Pancreas (tissue), 10 donors: Measurements from ENCODE around the gene OR51G2. TPM values are rescaled to one million over a fixed set of nuclear protein-coding genes. Genes with fewer than 3 reads are reported as not detected.

Experiments used
- ATAC-seq, 4 donors: fragments of 200-7000 bp; cut with Tn5 transposase; one replicate each; pipeline versions ENCODE4 v1.8.0 to v1.9.1; 2020; ENCODE audit warnings: mild to moderate bottlenecking in 4 of 4, moderate library complexity in 4 of 4
- DNase-seq, 6 donors: peaks; one replicate each; pipeline ENCODE4 v3.0.0-alpha.2; 2020
- FAIRE-seq: peaks from 2 replicates; lab custom pipeline; 2012; peaks lifted over from hg19 to GRCh38; lab: Jason Lieb, UNC
- H3K27ac ChIP-seq, 4 donors: fragments of 200-600 bp; sonication (generic); 1 replicate in 3 of 4; 2 replicates in 1 of 4; pipeline versions ENCODE4 v1.5.0 to v1.8.0; 2020
- H3K27me3 ChIP-seq, 4 donors: fragments of 200-600 bp; one replicate each; pipeline ENCODE4 v1.8.0; 2021
- H3K36me3 ChIP-seq, 3 donors: fragments of 200-600 bp; sonication (generic) in 1 of 3; one replicate each; pipeline versions ENCODE4 v1.5.0 to v1.8.0; 2020 to 2021
- H3K4me1 ChIP-seq, 3 donors: fragments of 200-600 bp; one replicate each; pipeline ENCODE4 v1.8.0; 2021
- H3K4me3 ChIP-seq, 4 donors: fragments of 200-600 bp; sonication (generic) in 2 of 4; one replicate each; pipeline versions ENCODE4 v1.5.0 to v1.8.0; 2020 to 2021
- H3K9me3 ChIP-seq, 4 donors: fragments of 200-600 bp; one replicate each; pipeline ENCODE4 v1.8.0; 2021
- WGBS, 2 donors: extraction: QIAGEN DNeasy Blood & Tissue Kit; methylation state at CpG; one replicate each; pipeline ENCODE4 v1.1.7; 2013; 5-methylcytosine and 5-hydroxymethylcytosine counted together
- intact Hi-C, 3 donors: fragments of 100-400 bp; cut with DNase I; formaldehyde crosslinking; loops; one replicate each; pipeline versions ENCODE4 v1.11.1 to v1.14.2; 2022
- polyA plus RNA-seq, 2 donors: library from polyadenylated mRNA; stranded (reverse); fragments of 200-250 nt; gene quantifications; one replicate each; pipeline ENCODE4 v1.2.3, GENCODE V29; 2013
- total RNA-seq, 6 donors: library from RNA; stranded (reverse); fragmentation: NEBNext Ultra II Directional in 4 of 6; extraction: Animal tissue kit (Norgen Biotek cat#: 25700) in 4 of 6; gene quantifications; one replicate each; pipeline versions ENCODE4 v1.2.1 to v1.2.4, GENCODE V29; 2021 to 2023
- TF ChIP-seq, protein P1 (sequence below), 4 donors: fragments of 200-600 bp; sonication (generic) in 3 of 4; IDR thresholded peaks; one replicate each; pipeline versions ENCODE4 v1.5.0 to v1.8.0; 2021; ENCODE audit warnings: antibody characterized with exemption in 4 of 4
- donor health status: healthy with polysubstance abuse.
- donor health status: DM: no; HTN: no; CAD: no; lungs with moderate emphysema.
- donor health status: DM: no; HTN: no; CAD: no.
- donor health status: control.
- donor health status: control.
- donor health status: Bipolar disorder and iron deficiency.
- donor health status: DM: yes; HTN: yes; CAD: no.
- donor health status: DM: no; HTN: no; CAD: no.
- donor health status: DM: no; HTN: no; CAD: no.
- donor health status: DM: yes; HTN: yes; CAD: no.

The OR51G2 gene
- total and polyA plus RNA-seq, 8 donors: not detected

- TF ChIP-seq, protein P1, sequence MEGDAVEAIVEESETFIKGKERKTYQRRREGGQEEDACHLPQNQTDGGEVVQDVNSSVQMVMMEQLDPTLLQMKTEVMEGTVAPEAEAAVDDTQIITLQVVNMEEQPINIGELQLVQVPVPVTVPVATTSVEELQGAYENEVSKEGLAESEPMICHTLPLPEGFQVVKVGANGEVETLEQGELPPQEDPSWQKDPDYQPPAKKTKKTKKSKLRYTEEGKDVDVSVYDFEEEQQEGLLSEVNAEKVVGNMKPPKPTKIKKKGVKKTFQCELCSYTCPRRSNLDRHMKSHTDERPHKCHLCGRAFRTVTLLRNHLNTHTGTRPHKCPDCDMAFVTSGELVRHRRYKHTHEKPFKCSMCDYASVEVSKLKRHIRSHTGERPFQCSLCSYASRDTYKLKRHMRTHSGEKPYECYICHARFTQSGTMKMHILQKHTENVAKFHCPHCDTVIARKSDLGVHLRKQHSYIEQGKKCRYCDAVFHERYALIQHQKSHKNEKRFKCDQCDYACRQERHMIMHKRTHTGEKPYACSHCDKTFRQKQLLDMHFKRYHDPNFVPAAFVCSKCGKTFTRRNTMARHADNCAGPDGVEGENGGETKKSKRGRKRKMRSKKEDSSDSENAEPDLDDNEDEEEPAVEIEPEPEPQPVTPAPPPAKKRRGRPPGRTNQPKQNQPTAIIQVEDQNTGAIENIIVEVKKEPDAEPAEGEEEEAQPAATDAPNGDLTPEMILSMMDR (IDR thresholded peaks at IDR 0.05): no peak
- Histone ChIP-seq H3K36me3 (no peaks in the 10 kb centered on the region), H3K4me3 (no peak within 1 kb of the TSS), H3K9me3 (no peaks in the 10 kb centered on the region), H3K27ac (no peak within 1 kb of the TSS), H3K27me3 (no peaks in the 10 kb centered on the region), H3K4me1 (no peaks in the 10 kb centered on the region)
- DNase-seq (no peak), FAIRE-seq (no peak), ATAC-seq (no peak)
- intact Hi-C loops: no loop called here
Observed at GRCh38 chr11:4947505-4947904, 28.4 kb upstream of the OR51G2 start, which contains the start of gene OR51A4. OR51A4 (minus strand) TSS chr11:4947605; CDS start chr11:4947100, 505 bp downstream.

DNA sequence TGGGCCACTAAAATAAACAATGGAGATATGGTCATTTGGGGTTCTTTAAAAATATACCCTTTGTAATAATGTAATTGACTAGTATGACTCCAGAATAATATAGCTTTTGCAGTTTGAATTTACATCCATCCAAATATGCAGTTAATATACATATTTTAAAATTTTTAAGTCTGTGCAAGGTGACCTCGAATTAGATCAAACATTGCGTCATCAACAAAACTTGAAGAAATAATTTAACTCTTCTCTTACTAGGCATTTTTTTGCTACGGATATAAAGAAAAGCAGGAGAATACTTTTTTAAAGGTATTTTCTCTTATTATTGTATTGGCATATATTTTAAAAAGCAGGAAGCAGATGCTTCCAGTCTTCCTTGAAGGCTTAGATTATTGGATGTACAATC, 17.6 kb upstream of the OR51G2 start:
- no peaks in the 10 kb centered on the region for H3K36me3 ChIP-seq
- FAIRE-seq: no peak
- no peaks in the 10 kb centered on the region for H3K27me3 ChIP-seq
- H3K4me3 ChIP-seq: no peak overlapping the region
- intact Hi-C loops: no loop called here
- DNase-seq: no peak
- H3K9me3 ChIP-seq: no peaks in the 10 kb centered on the region
- H3K27ac ChIP-seq: no peak overlapping the region
- ATAC-seq: no peak
- no peaks in the 10 kb centered on the region for H3K4me1 ChIP-seq
- WGBS, 2 donors: 44 to 45% methylated on average over 3 of the region's 3 CpGs
- TF ChIP-seq, protein P1 (IDR thresholded peaks at IDR 0.05): no peak

DNA sequence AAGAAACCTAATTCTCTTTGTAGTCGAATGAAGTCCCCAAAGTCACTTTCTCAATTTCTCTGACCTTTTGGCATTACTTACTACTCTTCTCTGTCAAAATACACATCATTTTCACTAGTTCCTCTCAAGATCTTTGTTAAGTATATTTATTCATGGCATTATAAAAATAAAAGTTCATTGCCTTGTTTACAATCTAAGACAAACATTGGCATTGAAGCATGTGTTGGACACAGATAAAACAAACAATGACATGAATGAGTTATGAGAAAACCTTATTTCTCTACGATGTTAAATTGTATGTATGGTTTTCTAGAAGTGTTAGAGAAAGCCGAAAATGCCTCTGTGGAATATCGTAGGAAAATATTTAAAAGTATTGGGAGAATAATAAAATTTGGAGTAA, 13.6 kb upstream of the OR51G2 start:
- TF ChIP-seq, protein P1 (IDR thresholded peaks at IDR 0.05): no peak
- H3K9me3 ChIP-seq: no peaks in the 10 kb centered on the region
- H3K4me3 ChIP-seq: no peak overlapping the region
- DNase-seq: no peak
- intact Hi-C loops: no loop called here
- no peak overlapping the region for H3K27ac ChIP-seq
- FAIRE-seq: no peak
- no peaks in the 10 kb centered on the region for H3K27me3 ChIP-seq
- 65 to 71% methylated on average over 4 of the region's 4 CpGs for WGBS, 2 donors
- no peaks in the 10 kb centered on the region for H3K4me1 ChIP-seq
- ATAC-seq: no peak
- H3K36me3 ChIP-seq: no peaks in the 10 kb centered on the region

DNA sequence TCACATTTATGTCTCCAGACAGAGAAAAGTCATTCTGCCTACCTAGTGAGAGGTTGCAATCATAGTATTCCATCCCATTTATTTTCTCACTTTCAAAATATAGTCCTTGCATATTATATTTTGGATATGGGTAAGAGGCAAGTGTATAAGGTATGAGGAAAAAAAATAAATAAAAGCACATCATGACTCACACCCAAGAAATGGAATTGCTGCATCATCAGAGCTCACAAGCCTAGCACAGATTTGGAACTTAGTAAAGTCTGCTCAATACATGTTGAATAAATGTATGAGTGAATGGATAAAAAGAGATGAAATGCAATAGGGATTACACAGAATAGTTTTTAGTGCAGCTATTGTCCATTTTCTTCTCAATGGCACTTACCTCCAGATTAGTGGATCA, 7.5 kb upstream of the OR51G2 start:
- Histone ChIP-seq H3K4me1 (no peaks in the 10 kb centered on the region), H3K4me3 (no peak overlapping the region), H3K36me3 (no peaks in the 10 kb centered on the region), H3K9me3 (no peaks in the 10 kb centered on the region), H3K27ac (no peak overlapping the region), H3K27me3 (no peaks in the 10 kb centered on the region)
- intact Hi-C loops: no loop called here
- TF ChIP-seq, protein P1 (IDR thresholded peaks at IDR 0.05): no peak
- ATAC-seq (no peak), DNase-seq (no peak), FAIRE-seq (no peak)

GRCh38 chr11:4924239-4924638, 5.1 kb upstream of the OR51G2 start, which contains the start of gene OR51G1:
OR51G1 (minus strand) TSS chr11:4924339; CDS start chr11:4924339, 0 bp downstream.
- FAIRE-seq (no peak), DNase-seq (no peak), ATAC-seq (no peak)
- Histone ChIP-seq H3K4me3 (no peak within 1 kb of the TSS), H3K4me1 (no peaks in the 10 kb centered on the region), H3K36me3 (no peaks in the 10 kb centered on the region), H3K9me3 (no peaks in the 10 kb centered on the region), H3K27me3 (no peaks in the 10 kb centered on the region), H3K27ac (no peak within 1 kb of the TSS)
- TF ChIP-seq, protein P1 (IDR thresholded peaks at IDR 0.05): no peak
- intact Hi-C loops: no loop called here
- 60 to 85% methylated on average over 1 of the region's 1 CpG for WGBS, 2 donors
